Measurements from ENCODE around the gene SUGT1. TPM values are rescaled to one million over a fixed set of nuclear protein-coding genes. Genes with fewer than 3 reads are reported as not detected.
"Not testable (repeated sequence)": the region's sequence is repeated elsewhere in the genome, so short reads cannot be mapped to it uniquely, and the experiment has no call there.

SUGT1 gene
- total RNA-seq, result 37.6 TPM

- DNase-seq (ENCODE audit: low spot score), result peak; percentile 97
Observed at GRCh38 chr13:52652196-52652979, at the start of gene SUGT1. Gene SUGT1 (plus strand): TSS chr13:52652836. CDS start chr13:52652921, 85 bp downstream.

- DNase-seq (ENCODE audit: low spot score), result not testable (repeated sequence)
Observed at GRCh38 chr13:52603316-52603715, 49.3 kb upstream of the SUGT1 start.

- DNase-seq (ENCODE audit: low spot score), result not testable (repeated sequence)
Observed at GRCh38 chr13:52606126-52606525, 46.5 kb upstream of the SUGT1 start.

- not testable (repeated sequence) for DNase-seq (ENCODE audit: low spot score)
Observed at GRCh38 chr13:52606795-52607194, 45.8 kb upstream of the SUGT1 start.

GRCh38 chr13:52608184-52608583 lies 44.5 kb upstream of the SUGT1 start:
- not testable (repeated sequence) for DNase-seq (ENCODE audit: low spot score)

- peak; percentile 22 for DNase-seq (ENCODE audit: low spot score)
Observed at GRCh38 chr13:52609013-52609606, 43.5 kb upstream of the SUGT1 start.

GRCh38 chr13:52610158-52610557 lies 42.5 kb upstream of the SUGT1 start:
- DNase-seq (ENCODE audit: low spot score), result not testable (repeated sequence)

GRCh38 chr13:52615134-52615801 lies 37.4 kb upstream of the SUGT1 start:
- DNase-seq (ENCODE audit: low spot score), result no peak

- DNase-seq (ENCODE audit: low spot score), result no peak
Observed at GRCh38 chr13:52615812-52616211, 36.8 kb upstream of the SUGT1 start.

GRCh38 chr13:52617070-52618060 lies 35.3 kb upstream of the SUGT1 start:
- peak; percentile 71 for DNase-seq (ENCODE audit: low spot score)

- not testable (repeated sequence) for DNase-seq (ENCODE audit: low spot score)
Observed at GRCh38 chr13:52631083-52631690, 21.4 kb upstream of the SUGT1 start.

GRCh38 chr13:52638666-52639328 lies 13.8 kb upstream of the SUGT1 start:
- DNase-seq (ENCODE audit: low spot score), result no peak

GRCh38 chr13:52642131-52642530 lies 10.5 kb upstream of the SUGT1 start, which contains the start of gene HNRNPA1L2:
Gene HNRNPA1L2 (plus strand): TSS chr13:52642431. CDS start chr13:52642493, 62 bp downstream.
- no peak for DNase-seq (ENCODE audit: low spot score)

GRCh38 chr13:52644108-52644507 lies 8.5 kb upstream of the SUGT1 start:
- DNase-seq (ENCODE audit: low spot score), result no peak

- no peak for DNase-seq (ENCODE audit: low spot score)
Observed at GRCh38 chr13:52646967-52647366, 5.7 kb upstream of the SUGT1 start.

GRCh38 chr13:52650731-52651130 lies 1.9 kb upstream of the SUGT1 start:
- no peak for DNase-seq (ENCODE audit: low spot score)

- DNase-seq (ENCODE audit: low spot score), result no peak
Observed at GRCh38 chr13:52651897-52652195, 790 bp upstream of the SUGT1 start.

- DNase-seq (ENCODE audit: low spot score), result peak; percentile 13
Observed at GRCh38 chr13:52652980-52653303, 306 bp downstream of the SUGT1 start.

GRCh38 chr13:52659340-52659739 lies 6.7 kb downstream of the SUGT1 start:
- DNase-seq (ENCODE audit: low spot score), result no peak

- no peak for DNase-seq (ENCODE audit: low spot score)
Observed at GRCh38 chr13:52664272-52664671, 11.6 kb downstream of the SUGT1 start.

GRCh38 chr13:52665325-52665724 lies 12.7 kb downstream of the SUGT1 start:
- DNase-seq (ENCODE audit: low spot score), result no peak

Measured in mucosa of gallbladder (tissue), 1 donor.